Lung microvascular endothelial cell (primary cell): ENCODE results near the gene ENTPD1. TPM values are rescaled to one million over a fixed set of nuclear protein-coding genes. Genes with fewer than 3 reads are reported as not detected.

Source experiments
- total RNA-seq: library from RNA; depleted of rRNA; stranded (reverse); fragments of >200 nt; gene quantifications from 2 replicates; pipeline ENCODE4 v1.2.1, GENCODE V29; 2014

The ENTPD1 gene
- total RNA-seq, 1 donor from 2014 or later = 2.6 TPM

Other genes with a start within 250 kb of the ENTPD1 start
- 1.1 and 2.8 TPM in 2 replicates for gene SORBS1, start 194.8 kb upstream of the ENTPD1 start, total RNA-seq
- gene ALDH18A1, start 99.5 kb upstream of the ENTPD1 start, total RNA-seq = 61.0 and 82.1 TPM in 2 replicates
- gene TCTN3, start 62.2 kb upstream of the ENTPD1 start, total RNA-seq = 37.7 and 39.9 TPM in 2 replicates
- gene CC2D2B, start 151.8 kb downstream of the ENTPD1 start, total RNA-seq = 0.22 TPM in 1 of 2 replicates, not detected in the other